HEK293 (cell line): ENCODE results near the gene SNX15.

Experiments
- GLIS1 ChIP-seq: fragments of 450-650 bp; formaldehyde crosslinking; IDR thresholded peaks from 2 replicates; pipeline ENCODE4 v1.5.1; 2016; ENCODE audit warnings: missing biosample characterization, missing genetic modification characterization
- KLF1 ChIP-seq: fragments of 450-650 bp; formaldehyde crosslinking; IDR thresholded peaks from 2 replicates; pipeline ENCODE4 v1.5.1; 2016; ENCODE audit warnings: missing biosample characterization, missing genetic modification characterization
- KLF8 ChIP-seq: fragments of 450-650 bp; formaldehyde crosslinking; IDR thresholded peaks from 2 replicates; pipeline ENCODE4 v1.5.1; 2016; ENCODE audit warnings: missing biosample characterization, missing genetic modification characterization
- SP2 ChIP-seq: fragments of 450-650 bp; formaldehyde crosslinking; IDR thresholded peaks from 2 replicates; pipeline ENCODE4 v1.5.1; 2016; ENCODE audit warnings: missing biosample characterization, missing genetic modification characterization
- ZFHX2 ChIP-seq: fragments of 450-650 bp; formaldehyde crosslinking; conservative IDR thresholded peaks from 2 replicates; pipeline ENCODE4 v1.5.1; 2016; ENCODE audit warnings: missing biosample characterization, missing genetic modification characterization
- ZFP37 ChIP-seq: fragments of 450-650 bp; formaldehyde crosslinking; IDR thresholded peaks from 2 replicates; pipeline ENCODE4 v1.5.1; 2016; ENCODE audit warnings: missing biosample characterization, missing genetic modification characterization
- ZFP69B ChIP-seq: fragments of 450-650 bp; formaldehyde crosslinking; IDR thresholded peaks from 2 replicates; pipeline ENCODE4 v1.5.1; 2016; ENCODE audit warnings: missing biosample characterization, missing genetic modification characterization
- ZNF10 ChIP-seq: fragments of 450-650 bp; formaldehyde crosslinking; IDR thresholded peaks from 2 replicates; pipeline ENCODE4 v1.5.1; 2017; ENCODE audit warnings: missing biosample characterization, missing genetic modification characterization
- ZNF112 ChIP-seq: fragments of 450-650 bp; formaldehyde crosslinking; IDR thresholded peaks from 2 replicates; pipeline ENCODE4 v1.5.0; 2017; ENCODE audit warnings: missing biosample characterization, missing genetic modification characterization
- ZNF16 ChIP-seq: fragments of 450-650 bp; formaldehyde crosslinking; IDR thresholded peaks from 2 replicates; pipeline ENCODE4 v1.5.1; 2016; ENCODE audit warnings: low read depth, missing biosample characterization, missing genetic modification characterization
- ZNF2 ChIP-seq: fragments of 450-650 bp; formaldehyde crosslinking; IDR thresholded peaks from 2 replicates; pipeline ENCODE4 v1.5.1; 2016; ENCODE audit warnings: missing biosample characterization, missing genetic modification characterization
- ZNF223 ChIP-seq: fragments of 450-650 bp; formaldehyde crosslinking; IDR thresholded peaks from 2 replicates; pipeline ENCODE4 v1.5.1; 2016; ENCODE audit warnings: missing biosample characterization, missing genetic modification characterization
- ZNF311 ChIP-seq: fragments of 450-650 bp; formaldehyde crosslinking; IDR thresholded peaks from 2 replicates; pipeline ENCODE4 v1.5.1; 2017; ENCODE audit warnings: missing biosample characterization, missing genetic modification characterization, borderline replicate concordance
- ZNF324 ChIP-seq: fragments of 450-650 bp; formaldehyde crosslinking; IDR thresholded peaks from 2 replicates; pipeline ENCODE4 v1.5.1; 2016; ENCODE audit warnings: missing biosample characterization, missing genetic modification characterization
- ZNF335 ChIP-seq: fragments of 450-650 bp; formaldehyde crosslinking; conservative IDR thresholded peaks from 2 replicates; pipeline ENCODE4 v1.5.1; 2016; ENCODE audit warnings: missing biosample characterization, missing genetic modification characterization
- ZNF341 ChIP-seq: fragments of 450-650 bp; formaldehyde crosslinking; IDR thresholded peaks from 2 replicates; pipeline ENCODE4; 2016; ENCODE audit warnings: low read depth, missing biosample characterization, missing genetic modification characterization
- ZNF394 ChIP-seq: fragments of 450-650 bp; formaldehyde crosslinking; IDR thresholded peaks from 2 replicates; pipeline ENCODE4 v1.5.1; 2016; ENCODE audit warnings: missing biosample characterization, missing genetic modification characterization, mild to moderate bottlenecking, moderate library complexity, borderline replicate concordance
- ZNF433 ChIP-seq: fragments of 450-650 bp; formaldehyde crosslinking; IDR thresholded peaks from 2 replicates; pipeline ENCODE4 v1.5.1; 2016; ENCODE audit warnings: missing biosample characterization, missing genetic modification characterization, low read depth
- ZNF473 ChIP-seq: fragments of 450-650 bp; formaldehyde crosslinking; IDR thresholded peaks from 2 replicates; pipeline ENCODE4 v1.5.1; 2017; ENCODE audit warnings: missing biosample characterization, missing genetic modification characterization
- ZNF561 ChIP-seq: fragments of 450-650 bp; IDR thresholded peaks from 2 replicates; pipeline ENCODE4 v1.5.1; 2018; ENCODE audit warnings: missing biosample characterization, missing genetic modification characterization, borderline replicate concordance
- ZNF629 ChIP-seq: fragments of 450-650 bp; formaldehyde crosslinking; IDR thresholded peaks from 2 replicates; pipeline ENCODE4 v1.5.1; 2017; ENCODE audit warnings: missing biosample characterization, missing genetic modification characterization
- ZNF660 ChIP-seq: fragments of 450-650 bp; IDR thresholded peaks from 2 replicates; pipeline ENCODE4 v1.5.1; 2018; ENCODE audit warnings: missing biosample characterization, mild to moderate bottlenecking, missing genetic modification characterization
- ZSCAN30 ChIP-seq: fragments of 450-650 bp; IDR thresholded peaks from 2 replicates; pipeline ENCODE4 v1.5.1; 2018; ENCODE audit warnings: missing biosample characterization, mild to moderate bottlenecking, missing genetic modification characterization, moderate library complexity
- TF ChIP-seq, protein P1 (sequence below): fragments of 450-650 bp; formaldehyde crosslinking; IDR thresholded peaks from 2 replicates; pipeline ENCODE4 v1.5.1; 2016; ENCODE audit warnings: missing biosample characterization, missing genetic modification characterization
- TF ChIP-seq, protein P2 (sequence below): fragments of 450-650 bp; formaldehyde crosslinking; IDR thresholded peaks from 2 replicates; pipeline ENCODE4 v1.5.1; 2016; ENCODE audit warnings: missing biosample characterization, missing genetic modification characterization
- TF ChIP-seq, protein P3 (sequence below): fragments of 450-650 bp; formaldehyde crosslinking; IDR thresholded peaks from 2 replicates; pipeline ENCODE4 v1.5.1; 2016; ENCODE audit warnings: missing biosample characterization, missing genetic modification characterization
- TF ChIP-seq, protein P4 (sequence below): sonication (generic); formaldehyde crosslinking; IDR thresholded peaks from 2 replicates; pipeline ENCODE4 v1.8.1; 2022; ENCODE audit warnings: mild to moderate bottlenecking, moderate library complexity, missing genetic modification reagents
- TF ChIP-seq, protein P5 (sequence below): fragments of 450-650 bp; formaldehyde crosslinking; IDR thresholded peaks from 2 replicates; pipeline ENCODE4 v1.5.1; 2016; ENCODE audit warnings: missing biosample characterization, missing genetic modification characterization

The SNX15 gene

GRCh38 chr11:65027213-65028067, at the start of gene SNX15 (continued):
- TF ChIP-seq, protein P1, sequence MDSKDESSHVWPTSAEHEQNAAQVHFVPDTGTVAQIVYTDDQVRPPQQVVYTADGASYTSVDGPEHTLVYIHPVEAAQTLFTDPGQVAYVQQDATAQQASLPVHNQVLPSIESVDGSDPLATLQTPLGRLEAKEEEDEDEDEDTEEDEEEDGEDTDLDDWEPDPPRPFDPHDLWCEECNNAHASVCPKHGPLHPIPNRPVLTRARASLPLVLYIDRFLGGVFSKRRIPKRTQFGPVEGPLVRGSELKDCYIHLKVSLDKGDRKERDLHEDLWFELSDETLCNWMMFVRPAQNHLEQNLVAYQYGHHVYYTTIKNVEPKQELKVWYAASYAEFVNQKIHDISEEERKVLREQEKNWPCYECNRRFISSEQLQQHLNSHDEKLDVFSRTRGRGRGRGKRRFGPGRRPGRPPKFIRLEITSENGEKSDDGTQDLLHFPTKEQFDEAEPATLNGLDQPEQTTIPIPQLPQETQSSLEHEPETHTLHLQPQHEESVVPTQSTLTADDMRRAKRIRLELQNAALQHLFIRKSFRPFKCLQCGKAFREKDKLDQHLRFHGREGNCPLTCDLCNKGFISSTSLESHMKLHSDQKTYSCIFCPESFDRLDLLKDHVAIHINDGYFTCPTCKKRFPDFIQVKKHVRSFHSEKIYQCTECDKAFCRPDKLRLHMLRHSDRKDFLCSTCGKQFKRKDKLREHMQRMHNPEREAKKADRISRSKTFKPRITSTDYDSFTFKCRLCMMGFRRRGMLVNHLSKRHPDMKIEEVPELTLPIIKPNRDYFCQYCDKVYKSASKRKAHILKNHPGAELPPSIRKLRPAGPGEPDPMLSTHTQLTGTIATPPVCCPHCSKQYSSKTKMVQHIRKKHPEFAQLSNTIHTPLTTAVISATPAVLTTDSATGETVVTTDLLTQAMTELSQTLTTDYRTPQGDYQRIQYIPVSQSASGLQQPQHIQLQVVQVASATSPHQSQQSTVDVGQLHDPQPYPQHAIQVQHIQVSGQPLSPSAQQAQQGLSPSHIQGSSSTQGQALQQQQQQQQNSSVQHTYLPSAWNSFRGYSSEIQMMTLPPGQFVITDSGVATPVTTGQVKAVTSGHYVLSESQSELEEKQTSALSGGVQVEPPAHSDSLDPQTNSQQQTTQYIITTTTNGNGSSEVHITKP, result peak; percentile 84
- peak; percentile 81 for TF ChIP-seq KLF1
- no peak for TF ChIP-seq ZNF223 (tag by site-specific recombination)
- TF ChIP-seq ZNF324 (tag by site-specific recombination), result 0 out of 2 replicates have a peak, but pooled peaks have one; percentile 42
- TF ChIP-seq ZFP37 (tag by site-specific recombination), result peak; percentile 35; the same call in 1 of the 2 replicates
- peak; percentile 30; the same call in 1 of the 2 replicates for TF ChIP-seq ZNF10
- no peak for TF ChIP-seq ZNF112 (tag by site-specific recombination)
- no peak for TF ChIP-seq ZNF311 (tag by site-specific recombination)
- TF ChIP-seq KLF8, result peak; percentile 98
- TF ChIP-seq ZNF16, result no peak
- peak; percentile 32; the same call in 1 of the 2 replicates for TF ChIP-seq GLIS1
- TF ChIP-seq, protein P2, sequence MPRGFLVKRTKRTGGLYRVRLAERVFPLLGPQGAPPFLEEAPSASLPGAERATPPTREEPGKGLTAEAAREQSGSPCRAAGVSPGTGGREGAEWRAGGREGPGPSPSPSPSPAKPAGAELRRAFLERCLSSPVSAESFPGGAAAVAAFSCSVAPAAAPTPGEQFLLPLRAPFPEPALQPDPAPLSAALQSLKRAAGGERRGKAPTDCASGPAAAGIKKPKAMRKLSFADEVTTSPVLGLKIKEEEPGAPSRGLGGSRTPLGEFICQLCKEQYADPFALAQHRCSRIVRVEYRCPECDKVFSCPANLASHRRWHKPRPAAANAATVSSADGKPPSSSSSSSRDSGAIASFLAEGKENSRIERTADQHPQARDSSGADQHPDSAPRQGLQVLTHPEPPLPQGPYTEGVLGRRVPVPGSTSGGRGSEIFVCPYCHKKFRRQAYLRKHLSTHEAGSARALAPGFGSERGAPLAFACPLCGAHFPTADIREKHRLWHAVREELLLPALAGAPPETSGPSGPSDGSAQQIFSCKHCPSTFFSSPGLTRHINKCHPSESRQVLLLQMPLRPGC (tag by site-specific recombination), result no peak
- peak; percentile 47 for TF ChIP-seq ZFHX2 (tag by site-specific recombination)
- TF ChIP-seq ZNF473, result no peak
- no peak for TF ChIP-seq ZNF660 (tag by site-specific recombination)
- peak; percentile 93 for TF ChIP-seq ZNF561 (tag by site-specific recombination)
- TF ChIP-seq ZNF629 (tag by site-specific recombination), result peak; percentile 48; the same call in 1 of the 2 replicates
- 0 out of 2 replicates have a peak, but pooled peaks have one; percentile 10 for TF ChIP-seq ZSCAN30 (tag by site-specific recombination)
- no peak for TF ChIP-seq ZNF394 (tag by site-specific recombination)
- TF ChIP-seq ZFP69B, result peak; percentile 100
- TF ChIP-seq, protein P3, sequence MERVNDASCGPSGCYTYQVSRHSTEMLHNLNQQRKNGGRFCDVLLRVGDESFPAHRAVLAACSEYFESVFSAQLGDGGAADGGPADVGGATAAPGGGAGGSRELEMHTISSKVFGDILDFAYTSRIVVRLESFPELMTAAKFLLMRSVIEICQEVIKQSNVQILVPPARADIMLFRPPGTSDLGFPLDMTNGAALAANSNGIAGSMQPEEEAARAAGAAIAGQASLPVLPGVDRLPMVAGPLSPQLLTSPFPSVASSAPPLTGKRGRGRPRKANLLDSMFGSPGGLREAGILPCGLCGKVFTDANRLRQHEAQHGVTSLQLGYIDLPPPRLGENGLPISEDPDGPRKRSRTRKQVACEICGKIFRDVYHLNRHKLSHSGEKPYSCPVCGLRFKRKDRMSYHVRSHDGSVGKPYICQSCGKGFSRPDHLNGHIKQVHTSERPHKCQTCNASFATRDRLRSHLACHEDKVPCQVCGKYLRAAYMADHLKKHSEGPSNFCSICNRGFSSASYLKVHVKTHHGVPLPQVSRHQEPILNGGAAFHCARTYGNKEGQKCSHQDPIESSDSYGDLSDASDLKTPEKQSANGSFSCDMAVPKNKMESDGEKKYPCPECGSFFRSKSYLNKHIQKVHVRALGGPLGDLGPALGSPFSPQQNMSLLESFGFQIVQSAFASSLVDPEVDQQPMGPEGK (tag by site-specific recombination), result peak; percentile 69
- peak; percentile 97 for TF ChIP-seq ZNF2 (tag by site-specific recombination)
- TF ChIP-seq, protein P4, sequence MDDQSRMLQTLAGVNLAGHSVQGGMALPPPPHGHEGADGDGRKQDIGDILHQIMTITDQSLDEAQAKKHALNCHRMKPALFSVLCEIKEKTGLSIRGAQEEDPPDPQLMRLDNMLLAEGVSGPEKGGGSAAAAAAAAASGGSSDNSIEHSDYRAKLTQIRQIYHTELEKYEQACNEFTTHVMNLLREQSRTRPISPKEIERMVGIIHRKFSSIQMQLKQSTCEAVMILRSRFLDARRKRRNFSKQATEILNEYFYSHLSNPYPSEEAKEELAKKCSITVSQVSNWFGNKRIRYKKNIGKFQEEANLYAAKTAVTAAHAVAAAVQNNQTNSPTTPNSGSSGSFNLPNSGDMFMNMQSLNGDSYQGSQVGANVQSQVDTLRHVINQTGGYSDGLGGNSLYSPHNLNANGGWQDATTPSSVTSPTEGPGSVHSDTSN, result 0 out of 2 replicates have a peak, but pooled peaks have one; percentile 48
- TF ChIP-seq, protein P5, sequence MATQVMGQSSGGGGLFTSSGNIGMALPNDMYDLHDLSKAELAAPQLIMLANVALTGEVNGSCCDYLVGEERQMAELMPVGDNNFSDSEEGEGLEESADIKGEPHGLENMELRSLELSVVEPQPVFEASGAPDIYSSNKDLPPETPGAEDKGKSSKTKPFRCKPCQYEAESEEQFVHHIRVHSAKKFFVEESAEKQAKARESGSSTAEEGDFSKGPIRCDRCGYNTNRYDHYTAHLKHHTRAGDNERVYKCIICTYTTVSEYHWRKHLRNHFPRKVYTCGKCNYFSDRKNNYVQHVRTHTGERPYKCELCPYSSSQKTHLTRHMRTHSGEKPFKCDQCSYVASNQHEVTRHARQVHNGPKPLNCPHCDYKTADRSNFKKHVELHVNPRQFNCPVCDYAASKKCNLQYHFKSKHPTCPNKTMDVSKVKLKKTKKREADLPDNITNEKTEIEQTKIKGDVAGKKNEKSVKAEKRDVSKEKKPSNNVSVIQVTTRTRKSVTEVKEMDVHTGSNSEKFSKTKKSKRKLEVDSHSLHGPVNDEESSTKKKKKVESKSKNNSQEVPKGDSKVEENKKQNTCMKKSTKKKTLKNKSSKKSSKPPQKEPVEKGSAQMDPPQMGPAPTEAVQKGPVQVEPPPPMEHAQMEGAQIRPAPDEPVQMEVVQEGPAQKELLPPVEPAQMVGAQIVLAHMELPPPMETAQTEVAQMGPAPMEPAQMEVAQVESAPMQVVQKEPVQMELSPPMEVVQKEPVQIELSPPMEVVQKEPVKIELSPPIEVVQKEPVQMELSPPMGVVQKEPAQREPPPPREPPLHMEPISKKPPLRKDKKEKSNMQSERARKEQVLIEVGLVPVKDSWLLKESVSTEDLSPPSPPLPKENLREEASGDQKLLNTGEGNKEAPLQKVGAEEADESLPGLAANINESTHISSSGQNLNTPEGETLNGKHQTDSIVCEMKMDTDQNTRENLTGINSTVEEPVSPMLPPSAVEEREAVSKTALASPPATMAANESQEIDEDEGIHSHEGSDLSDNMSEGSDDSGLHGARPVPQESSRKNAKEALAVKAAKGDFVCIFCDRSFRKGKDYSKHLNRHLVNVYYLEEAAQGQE (tag by site-specific recombination), result 0 out of 2 replicates have a peak, but pooled peaks have one; percentile 23
- TF ChIP-seq ZNF335 (tag by site-specific recombination), result peak; percentile 59
- peak; percentile 86 for TF ChIP-seq ZNF341 (tag by site-specific recombination)
- peak; percentile 84 for TF ChIP-seq SP2
- TF ChIP-seq ZNF433, result no peak
